Lower leg skin (tissue), 3 donors: ENCODE data around the gene IL11.

Experiments
- POLR2A ChIP-seq, 2 donors: fragments of 450-650 bp; IDR thresholded peaks; one replicate each; pipeline ENCODE4 v1.6.1; 2016 to 2017; ENCODE audit warnings: antibody characterized with exemption in 2 of 2, mild to moderate bottlenecking in 1 of 2, moderate library complexity in 1 of 2
- TF ChIP-seq, protein P1 (sequence below), 3 donors: fragments of 450-650 bp; IDR thresholded peaks; one replicate each; pipeline ENCODE4 v1.5.1; 2016; ENCODE audit warnings: antibody characterized with exemption in 3 of 3, mild to moderate bottlenecking in 3 of 3, moderate library complexity in 2 of 3

DNA sequence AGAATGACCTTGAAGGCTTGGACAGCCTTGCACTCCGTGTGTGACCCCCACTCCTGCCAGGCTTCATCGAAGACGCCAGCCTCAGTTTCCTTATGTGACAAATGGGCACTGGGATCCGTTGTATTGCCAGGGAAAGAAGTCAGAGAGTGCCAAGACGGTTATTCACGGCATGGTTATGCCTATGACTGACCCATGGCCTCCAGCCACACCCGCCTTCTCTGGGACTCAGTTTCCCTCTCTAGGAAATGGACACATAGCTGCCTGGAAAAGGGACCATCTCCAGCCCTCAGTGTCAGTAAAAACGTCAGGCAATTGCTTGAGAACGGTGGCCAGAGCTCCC lies 38.2 kb upstream of the IL11 start:
- TF ChIP-seq, protein P1, sequence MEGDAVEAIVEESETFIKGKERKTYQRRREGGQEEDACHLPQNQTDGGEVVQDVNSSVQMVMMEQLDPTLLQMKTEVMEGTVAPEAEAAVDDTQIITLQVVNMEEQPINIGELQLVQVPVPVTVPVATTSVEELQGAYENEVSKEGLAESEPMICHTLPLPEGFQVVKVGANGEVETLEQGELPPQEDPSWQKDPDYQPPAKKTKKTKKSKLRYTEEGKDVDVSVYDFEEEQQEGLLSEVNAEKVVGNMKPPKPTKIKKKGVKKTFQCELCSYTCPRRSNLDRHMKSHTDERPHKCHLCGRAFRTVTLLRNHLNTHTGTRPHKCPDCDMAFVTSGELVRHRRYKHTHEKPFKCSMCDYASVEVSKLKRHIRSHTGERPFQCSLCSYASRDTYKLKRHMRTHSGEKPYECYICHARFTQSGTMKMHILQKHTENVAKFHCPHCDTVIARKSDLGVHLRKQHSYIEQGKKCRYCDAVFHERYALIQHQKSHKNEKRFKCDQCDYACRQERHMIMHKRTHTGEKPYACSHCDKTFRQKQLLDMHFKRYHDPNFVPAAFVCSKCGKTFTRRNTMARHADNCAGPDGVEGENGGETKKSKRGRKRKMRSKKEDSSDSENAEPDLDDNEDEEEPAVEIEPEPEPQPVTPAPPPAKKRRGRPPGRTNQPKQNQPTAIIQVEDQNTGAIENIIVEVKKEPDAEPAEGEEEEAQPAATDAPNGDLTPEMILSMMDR (IDR thresholded peaks at IDR 0.05): no peak
- no peak for TF ChIP-seq POLR2A (IDR thresholded peaks at IDR 0.05)
